Measurements from ENCODE around the gene POLR2B. TPM values are rescaled to one million over a fixed set of nuclear protein-coding genes. Genes with fewer than 3 reads are reported as not detected.
"Not testable (repeated sequence)": the region's sequence is repeated elsewhere in the genome, so short reads cannot be mapped to it uniquely, and the experiment has no call there.

The POLR2B gene
- total RNA-seq, 1 donor from 2014 or later, result 103 TPM

- no peak overlapping the region for H3K4me3 Mint-ChIP-seq
- DNase-seq (ENCODE audit: low spot score in 2 of 2, unreplicated experiment in 2 of 2), result no peak
- TF ChIP-seq CTCF (IDR thresholded peaks at IDR 0.05; ENCODE audit: unreplicated experiment), result no peak
- H3K27ac Mint-ChIP-seq, result peak overlapping the region; percentile 63
- peaks cover 8% of the 10 kb centered on the region for H3K36me3 Mint-ChIP-seq
- no peaks in the 10 kb centered on the region for H3K27me3 Mint-ChIP-seq (ENCODE audit: low read depth)
- peaks cover 36% of the 10 kb centered on the region for H3K4me1 Mint-ChIP-seq
- peaks cover 9% of the 10 kb centered on the region for H3K9me3 Mint-ChIP-seq
These were observed 65.6 kb downstream of the POLR2B start for GRCh38 chr4:57044279-57044678.

- Mint-ChIP-seq H3K36me3 (peaks cover 8% of the 10 kb centered on the region), H3K9me3 (peaks cover 9% of the 10 kb centered on the region), H3K27ac (peak overlapping the region; percentile 63), H3K4me3 (no peak overlapping the region), H3K4me1 (peaks cover 31% of the 10 kb centered on the region), H3K27me3 (ENCODE audit: low read depth) (no peaks in the 10 kb centered on the region)
- no peak for DNase-seq (ENCODE audit: low spot score in 2 of 2, unreplicated experiment in 2 of 2)
- TF ChIP-seq CTCF (IDR thresholded peaks at IDR 0.05; ENCODE audit: unreplicated experiment), result no peak
These were observed 66.3 kb downstream of the POLR2B start for GRCh38 chr4:57044996-57045395.

- H3K36me3 Mint-ChIP-seq; H3K27me3 Mint-ChIP-seq (ENCODE audit: low read depth); H3K27ac Mint-ChIP-seq; H3K4me3 Mint-ChIP-seq; H3K9me3 Mint-ChIP-seq; DNase-seq (ENCODE audit: low spot score in 2 of 2, unreplicated experiment in 2 of 2): not testable (repeated sequence)
- peaks cover 18% of the 10 kb centered on the region for H3K4me1 Mint-ChIP-seq
These were observed 68.3 kb downstream of the POLR2B start for GRCh38 chr4:57047046-57047445.

- peaks cover 9% of the 10 kb centered on the region for H3K9me3 Mint-ChIP-seq
- DNase-seq (ENCODE audit: low spot score in 2 of 2, unreplicated experiment in 2 of 2), result no peak
- H3K27ac Mint-ChIP-seq, result no peak overlapping the region
- no peak overlapping the region for H3K4me3 Mint-ChIP-seq
- peaks cover 6% of the 10 kb centered on the region for H3K36me3 Mint-ChIP-seq
- no peaks in the 10 kb centered on the region for H3K27me3 Mint-ChIP-seq (ENCODE audit: low read depth)
- H3K4me1 Mint-ChIP-seq, result peaks cover 12% of the 10 kb centered on the region
- TF ChIP-seq CTCF (IDR thresholded peaks at IDR 0.05; ENCODE audit: unreplicated experiment), result no peak
These were observed 70.1 kb downstream of the POLR2B start for GRCh38 chr4:57048590-57049304.

- peaks cover 9% of the 10 kb centered on the region for H3K9me3 Mint-ChIP-seq
- H3K27me3 Mint-ChIP-seq (ENCODE audit: low read depth), result peaks cover 4% of the 10 kb centered on the region
- no peak overlapping the region for H3K4me3 Mint-ChIP-seq
- TF ChIP-seq CTCF (IDR thresholded peaks at IDR 0.05; ENCODE audit: unreplicated experiment), result no peak
- H3K36me3 Mint-ChIP-seq, result peaks cover 6% of the 10 kb centered on the region
- no peak for DNase-seq (ENCODE audit: low spot score in 2 of 2, unreplicated experiment in 2 of 2)
- H3K4me1 Mint-ChIP-seq, result peaks cover 8% of the 10 kb centered on the region
- no peak overlapping the region for H3K27ac Mint-ChIP-seq
These were observed 72.4 kb downstream of the POLR2B start for GRCh38 chr4:57051095-57051494.

GRCh38 chr4:57051524-57051923 is 72.8 kb downstream of the POLR2B start:
- Mint-ChIP-seq H3K4me3 (no peak overlapping the region), H3K9me3 (peaks cover 8% of the 10 kb centered on the region), H3K27me3 (ENCODE audit: low read depth) (peaks cover 4% of the 10 kb centered on the region), H3K27ac (no peak overlapping the region), H3K4me1 (peaks cover 12% of the 10 kb centered on the region), H3K36me3 (peaks cover 6% of the 10 kb centered on the region)
- TF ChIP-seq CTCF (IDR thresholded peaks at IDR 0.05; ENCODE audit: unreplicated experiment), result no peak
- DNase-seq (ENCODE audit: low spot score in 2 of 2, unreplicated experiment in 2 of 2), result no peak
